MV-4-11 (cell line): ENCODE data around the gene FGF19.
"Not testable (repeated sequence)": the region's sequence is repeated elsewhere in the genome, so short reads cannot be mapped to it uniquely, and the experiment has no call there.

Experiments used
- DNase-seq: peaks from one replicate; lab custom pipeline; 2025; lab: John Stamatoyannopoulos, UW

The FGF19 gene

DNA sequence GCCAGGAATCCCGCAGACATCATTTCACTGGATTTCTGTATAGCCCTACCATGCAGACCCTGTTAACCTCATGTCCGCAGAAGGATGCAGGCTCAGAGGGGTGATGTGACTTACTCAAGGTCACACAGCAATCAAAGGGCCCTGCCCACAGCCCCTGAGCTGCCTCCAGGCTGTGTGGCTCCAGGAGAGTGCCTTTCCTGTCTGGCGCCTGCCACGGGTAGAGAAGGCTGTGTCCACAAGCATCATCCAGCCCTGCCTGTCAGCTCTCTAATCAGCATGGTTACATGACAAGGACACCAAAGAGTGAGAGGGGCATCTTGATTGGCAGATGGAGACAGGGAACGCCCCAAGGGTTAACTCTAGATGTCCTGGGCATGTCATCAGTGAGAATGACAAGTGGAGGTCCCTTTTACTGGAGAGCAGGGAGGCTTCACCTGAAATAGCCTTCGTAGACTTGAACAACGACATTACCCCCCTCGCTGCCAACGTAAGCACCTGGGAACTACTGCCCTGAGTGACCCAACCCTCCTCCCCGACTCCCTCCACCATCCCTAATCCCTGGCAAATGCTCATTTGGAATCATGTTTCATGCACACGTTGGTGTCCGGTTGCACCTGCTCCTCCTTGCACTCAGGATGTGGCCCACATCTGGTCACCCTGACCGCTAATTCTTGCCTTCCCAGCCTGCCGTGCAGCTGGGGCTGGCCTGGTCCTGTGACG lies 6.9 kb downstream of the FGF19 start:
- no peak for DNase-seq

GRCh38 chr11:69695995-69696394 lies 7.8 kb downstream of the FGF19 start:
- DNase-seq, result not testable (repeated sequence)

DNA sequence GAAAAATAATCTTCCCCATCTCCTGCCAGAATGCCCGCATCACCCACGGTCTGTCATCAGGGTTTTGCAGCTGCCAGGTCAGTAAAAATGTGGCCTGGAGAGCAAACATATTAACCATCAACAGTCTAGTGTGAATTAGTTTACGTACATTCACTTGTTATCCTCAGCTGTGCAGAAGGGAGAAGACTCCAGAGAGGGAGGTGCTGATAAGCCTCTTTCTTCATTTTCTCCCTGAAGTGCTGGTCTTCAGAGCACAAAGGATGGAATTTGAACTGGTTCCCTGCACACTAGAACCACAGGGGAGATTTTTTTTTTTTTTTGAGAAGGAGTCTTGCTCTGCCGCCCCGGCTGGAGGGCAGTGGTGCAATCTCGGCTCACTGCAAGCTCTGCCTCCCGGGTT lies 8.2 kb downstream of the FGF19 start:
- DNase-seq, result no peak

- no peak for DNase-seq
Observed at GRCh38 chr11:69694781-69695180, 9.0 kb downstream of the FGF19 start.

DNA sequence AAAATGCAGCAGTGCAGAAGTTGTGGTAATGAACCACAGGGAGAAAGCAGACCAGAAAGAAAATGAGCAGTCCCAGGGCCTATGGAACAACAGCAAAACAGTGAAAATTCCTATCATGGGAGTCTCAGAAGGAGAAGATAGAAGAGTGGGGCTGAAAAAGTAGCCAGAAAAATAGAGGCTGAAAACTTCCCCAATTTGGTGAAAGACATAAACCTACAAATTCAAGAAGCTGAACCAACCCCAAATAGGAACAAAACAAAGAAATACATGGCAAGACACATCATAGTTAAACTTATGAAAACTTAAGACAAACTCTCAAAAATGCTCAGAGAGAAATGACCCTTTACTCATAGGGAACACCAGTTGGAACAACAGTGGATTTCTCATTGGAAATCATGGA lies 11.4 kb downstream of the FGF19 start:
- DNase-seq, result no peak

DNA sequence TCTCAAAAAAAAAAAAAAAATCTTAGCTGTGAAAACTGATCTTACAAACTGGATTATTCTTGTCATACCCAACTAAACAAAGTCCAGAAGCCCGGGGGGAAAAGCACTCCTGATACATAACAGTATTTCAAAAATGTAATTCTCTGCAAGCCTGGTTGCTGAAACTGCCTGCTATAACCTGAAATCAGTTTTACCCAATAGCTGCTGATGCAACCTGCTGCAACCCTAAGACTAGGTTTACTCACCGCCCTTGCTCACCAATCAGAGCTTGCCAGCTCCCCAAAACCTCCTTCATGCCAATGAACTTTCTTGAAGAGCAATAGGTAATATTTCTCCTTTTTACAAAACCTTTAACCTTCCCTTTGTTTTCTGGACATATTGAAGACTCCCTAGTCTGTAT lies 12.4 kb downstream of the FGF19 start:
- DNase-seq, result no peak

DNA sequence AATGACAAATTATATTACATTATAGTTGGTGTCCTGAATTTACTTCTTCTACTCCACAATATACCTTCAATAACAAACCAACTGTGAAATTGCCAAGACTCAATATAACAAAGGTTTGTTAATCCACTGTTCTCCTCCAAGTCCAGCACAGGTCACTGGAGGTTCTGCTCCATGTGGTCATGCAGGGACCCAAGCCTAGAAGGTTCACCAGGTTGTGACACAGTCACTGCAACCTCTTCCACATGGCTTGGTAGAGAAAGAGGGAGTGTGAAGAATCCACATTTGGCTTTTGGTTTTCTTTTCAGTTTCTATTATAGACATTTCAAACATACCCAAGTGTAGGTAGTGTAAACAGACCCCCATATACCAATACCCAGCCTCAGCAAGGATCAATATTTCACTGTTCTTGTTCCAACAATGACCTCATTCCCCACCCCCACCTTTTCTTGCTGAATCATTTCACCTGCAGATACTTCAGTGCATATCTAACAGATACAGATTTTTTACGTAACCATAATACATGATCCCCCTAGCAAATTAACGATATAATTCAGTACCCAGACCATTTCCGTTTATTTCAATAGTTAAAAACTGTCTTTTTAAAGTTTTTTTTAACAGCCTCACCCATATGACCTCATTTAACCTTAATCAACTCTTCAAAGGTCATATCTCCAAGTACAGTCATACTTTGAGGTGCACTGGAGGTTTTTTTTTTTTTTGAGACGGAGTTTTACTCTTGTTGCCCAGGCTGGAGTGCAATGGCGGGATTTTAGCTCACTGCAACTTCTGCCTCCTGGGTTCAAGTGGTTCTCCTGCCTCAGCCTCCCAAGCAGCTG lies 14.1 kb downstream of the FGF19 start:
- DNase-seq, result no peak

DNA sequence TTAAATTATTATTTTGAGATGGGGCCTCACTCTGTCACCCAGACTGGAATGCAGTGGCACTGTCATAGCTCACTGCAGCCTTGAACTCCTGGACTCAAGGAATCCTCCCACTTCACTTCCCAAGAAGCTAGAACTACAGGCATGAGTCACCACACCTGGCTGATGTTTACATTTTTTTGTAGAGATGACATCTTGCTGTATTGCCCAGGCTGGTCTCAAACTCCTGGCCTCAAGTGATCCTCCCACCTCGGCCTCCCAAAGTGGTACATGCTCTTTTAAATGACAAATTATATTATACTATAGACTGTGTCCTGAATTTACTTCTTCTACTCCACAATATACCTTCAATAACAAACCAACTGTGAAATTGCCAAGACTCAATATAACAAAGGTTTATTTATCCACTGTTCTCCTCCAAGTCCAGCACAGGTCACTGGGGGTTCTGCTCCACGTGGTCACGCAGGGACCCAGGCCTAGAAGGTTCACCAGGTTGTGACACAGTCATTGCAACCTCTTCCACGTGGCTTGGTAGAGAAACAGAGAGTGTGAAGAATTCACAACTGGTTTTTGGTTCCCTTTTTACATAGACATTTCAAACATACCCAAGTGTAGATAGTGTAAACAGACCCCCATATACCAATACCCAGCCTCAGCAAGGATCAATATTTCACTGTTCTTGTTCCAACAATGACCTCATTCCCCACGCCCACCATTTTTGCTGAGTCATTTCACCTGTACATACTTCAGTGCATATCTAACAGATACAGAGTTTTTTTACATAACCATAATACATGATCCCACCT lies 15.7 kb downstream of the FGF19 start:
- DNase-seq, result not testable (repeated sequence)

- no peak for DNase-seq
Observed at GRCh38 chr11:69686856-69687255, 17.0 kb downstream of the FGF19 start.

- DNase-seq, result no peak
Observed at GRCh38 chr11:69686452-69686851, 17.4 kb downstream of the FGF19 start.

GRCh38 chr11:69685348-69685747 lies 18.5 kb downstream of the FGF19 start:
- DNase-seq, result no peak

GRCh38 chr11:69684651-69685050 lies 19.2 kb downstream of the FGF19 start:
- no peak for DNase-seq

DNA sequence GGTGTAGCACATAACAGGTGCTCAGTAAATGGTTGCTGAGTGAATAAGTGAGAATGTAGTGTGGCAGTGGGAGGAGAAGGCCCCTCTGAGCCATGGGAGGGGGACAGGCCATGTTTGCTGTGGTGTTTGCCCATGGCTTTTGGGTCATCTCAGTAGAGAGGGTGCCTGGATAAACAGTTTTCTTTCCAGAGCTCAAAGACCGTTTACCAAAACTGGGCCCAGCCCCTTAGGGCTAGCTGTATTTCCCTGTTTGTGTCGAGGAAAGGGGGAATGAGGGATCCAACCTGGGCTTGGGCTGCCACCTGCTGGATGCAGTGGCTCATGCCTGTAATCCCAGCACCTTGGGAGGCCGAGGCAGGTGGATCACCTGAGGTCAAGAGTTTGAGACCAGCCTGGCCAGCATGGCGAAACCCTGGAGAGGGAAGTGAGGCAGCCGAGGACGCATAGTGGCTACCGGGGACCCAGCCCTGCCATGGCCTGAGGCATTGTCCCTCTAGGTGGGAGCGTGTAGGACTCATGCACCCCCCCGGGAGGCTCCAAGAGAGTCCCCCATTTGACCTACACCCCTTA lies 20.0 kb downstream of the FGF19 start:
- no peak for DNase-seq

DNA sequence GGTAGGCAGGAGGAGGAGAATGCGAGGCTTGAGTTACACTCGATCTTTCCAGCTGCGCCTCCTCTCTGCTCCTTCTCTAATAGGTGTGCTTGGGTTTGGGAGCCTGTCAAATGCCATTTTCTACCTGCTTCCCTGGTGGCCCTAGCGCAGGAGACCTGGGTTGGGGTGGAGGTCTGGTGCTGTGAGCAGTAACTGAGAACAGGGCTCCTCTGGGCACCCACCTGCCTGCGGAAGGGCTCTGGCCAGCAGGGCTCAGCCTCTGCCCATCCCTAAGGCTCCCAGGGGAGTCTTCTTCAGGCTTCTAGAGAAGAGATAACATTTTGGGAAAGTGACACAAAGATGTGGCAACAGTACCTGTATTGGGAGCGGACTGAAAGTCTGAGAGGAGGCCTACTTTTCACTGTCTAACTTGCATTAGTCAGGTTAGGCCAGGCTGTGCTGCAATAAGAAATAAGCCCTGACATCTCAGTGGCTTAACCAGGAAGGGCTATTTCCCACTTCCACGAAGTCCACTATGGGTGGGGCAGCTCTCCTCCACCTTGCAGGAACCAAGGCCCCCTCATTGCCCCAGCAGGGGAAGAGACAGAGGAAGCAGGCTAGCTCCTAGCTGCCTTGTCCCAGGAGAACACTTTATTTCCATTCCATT lies 21.0 kb downstream of the FGF19 start:
- no peak for DNase-seq

DNA sequence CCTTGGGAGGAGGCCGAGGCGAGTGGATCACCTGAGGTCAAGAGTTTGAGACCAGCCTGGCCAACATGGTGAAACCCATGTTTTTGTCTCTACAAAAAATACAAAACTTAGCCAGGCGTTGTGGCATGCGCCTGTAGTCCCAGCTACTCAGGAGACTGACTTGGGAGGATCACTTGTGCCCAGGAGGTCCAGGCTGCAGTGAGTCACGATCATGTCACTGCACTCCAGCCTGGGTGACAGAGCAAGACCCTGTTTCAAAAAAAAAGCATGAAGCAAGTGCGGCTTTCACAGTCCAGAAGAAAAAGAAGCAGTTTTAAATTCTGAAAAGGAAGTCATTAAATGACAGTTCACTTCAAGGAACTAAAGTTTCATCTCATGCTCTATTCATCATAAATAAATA lies 21.6 kb downstream of the FGF19 start:
- DNase-seq, result peak; percentile 27

GRCh38 chr11:69680688-69681087 lies 23.1 kb downstream of the FGF19 start:
- DNase-seq, result no peak

GRCh38 chr11:69677749-69678148 lies 26.1 kb downstream of the FGF19 start:
- DNase-seq, result no peak

DNA sequence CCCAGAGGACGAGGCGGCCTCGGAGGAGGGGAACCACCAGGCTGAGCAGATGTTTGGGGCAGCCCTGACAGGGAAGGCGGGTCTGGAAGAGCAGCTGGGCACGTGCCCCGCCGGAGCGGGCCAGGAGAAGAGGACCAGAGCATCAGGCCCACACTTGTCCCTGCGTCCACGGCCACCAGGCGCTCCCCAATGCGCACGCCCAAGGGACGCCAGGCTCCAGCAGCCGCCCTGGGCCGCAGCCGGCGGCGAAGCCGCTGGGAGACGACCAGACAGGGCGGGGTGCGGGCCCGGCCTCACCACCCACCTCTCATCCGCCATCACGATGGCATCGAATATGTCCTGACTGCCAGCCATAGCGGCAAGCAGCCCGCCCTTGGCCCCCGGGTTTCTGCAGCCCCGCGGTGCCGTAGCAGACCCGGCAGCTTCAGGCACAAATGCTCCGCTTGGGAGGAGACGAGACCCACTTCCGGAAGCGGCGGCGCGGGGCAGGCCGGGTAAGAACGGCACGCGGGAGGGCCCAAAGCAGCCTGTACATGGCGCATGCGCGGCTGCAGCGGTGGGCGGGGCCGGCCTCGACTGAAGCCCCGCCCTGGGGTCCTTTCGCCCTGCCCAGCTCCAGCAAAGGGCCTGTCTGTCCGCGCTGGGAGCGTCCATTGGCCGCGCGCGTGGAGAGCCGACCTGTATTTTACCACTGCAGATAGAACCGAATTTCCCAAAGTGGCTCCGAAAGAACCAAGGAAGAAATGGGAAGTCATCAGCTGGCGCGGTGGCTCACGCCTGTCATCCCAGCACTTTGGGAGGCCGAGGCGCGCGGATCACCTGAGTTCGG lies 28.7 kb downstream of the FGF19 start, which contains the start of gene LTO1:
TSS of gene LTO1 (minus strand) at position 468 of the 829 bp plus-strand sequence. CDS start at position 354, 114 bp downstream.
- peak; percentile 89 for DNase-seq

DNA sequence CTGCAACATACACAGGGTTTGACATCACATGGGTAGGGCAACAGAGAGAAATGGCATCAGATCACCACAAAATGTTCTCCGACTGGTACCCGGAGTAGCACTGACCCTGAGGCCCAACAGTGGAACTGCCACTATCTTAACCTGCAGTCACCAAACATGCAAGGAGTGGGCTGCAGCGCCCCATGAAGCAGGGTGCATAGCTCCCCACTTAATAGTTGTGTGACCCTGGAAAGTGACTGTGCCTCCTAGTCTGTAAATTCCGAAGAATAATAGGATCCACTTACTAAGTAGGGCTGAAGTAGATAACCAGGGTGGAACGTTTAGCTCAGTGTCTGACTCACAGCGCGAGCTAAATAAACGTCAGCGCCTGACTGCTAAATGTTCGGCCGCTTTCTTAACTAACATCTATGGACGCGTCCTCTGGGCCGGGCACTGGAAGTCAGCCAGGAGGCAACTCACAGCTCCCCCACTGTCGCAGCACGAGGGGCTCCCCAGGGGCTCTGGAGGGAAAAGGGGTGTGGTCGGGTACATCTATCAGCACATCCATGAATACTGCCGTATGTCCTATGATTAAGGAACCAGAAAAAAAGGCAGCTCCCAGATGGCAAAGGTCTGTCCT lies 29.4 kb downstream of the FGF19 start:
- DNase-seq, result no peak

DNA sequence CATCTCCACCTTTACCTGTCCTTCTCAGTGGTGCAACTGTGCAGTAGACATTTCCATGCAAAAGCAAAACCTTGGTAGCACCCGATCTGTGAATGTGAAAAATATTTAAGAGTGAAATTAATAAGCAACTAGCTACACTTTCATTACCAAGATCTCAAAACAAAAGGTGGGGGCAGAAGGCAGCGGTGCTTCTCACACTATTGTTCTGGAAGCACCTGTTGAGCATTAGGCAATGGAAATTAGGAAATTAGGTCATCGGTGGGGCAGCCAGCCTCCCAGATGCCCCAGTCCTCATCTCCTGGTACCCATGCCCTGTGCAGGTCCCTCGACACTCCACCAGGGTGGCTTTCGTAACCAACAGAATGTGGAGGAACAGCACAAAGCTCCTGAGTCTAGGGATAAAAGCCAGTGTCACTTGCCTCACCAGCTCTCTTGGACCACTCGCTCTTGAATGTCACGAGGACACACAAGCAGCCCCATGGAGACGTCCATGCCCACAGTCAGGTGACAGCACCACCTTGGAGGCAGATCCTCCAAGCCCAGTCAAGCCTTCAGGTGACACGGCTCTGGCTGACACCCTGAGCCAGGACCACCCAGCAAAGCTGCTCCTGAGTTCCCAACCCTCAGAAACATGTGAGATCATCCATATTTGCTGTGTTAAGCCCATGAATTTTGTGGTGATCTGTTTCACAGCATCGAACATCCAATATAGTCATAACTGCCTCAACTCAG lies 31.9 kb downstream of the FGF19 start:
- DNase-seq, result no peak
